HepG2 (cell line): ENCODE results near the gene TSPAN3. TPM values are rescaled to one million over a fixed set of nuclear protein-coding genes. Genes with fewer than 3 reads are reported as not detected.

Source experiments
- ARNT2 ChIP-seq: sonication (generic); formaldehyde crosslinking; IDR thresholded peaks from 2 replicates; pipeline ENCODE4 v1.8.0; 2022; ENCODE audit warnings: mild to moderate bottlenecking, low read depth, missing genetic modification reagents, moderate library complexity
- FOXJ3 ChIP-seq: sonication (generic); formaldehyde crosslinking; IDR thresholded peaks from 2 replicates; pipeline ENCODE4 v1.4.0; 2020; ENCODE audit warnings: missing genetic modification reagents, mild to moderate bottlenecking, borderline replicate concordance
- HNF4A ChIP-seq: sonication (generic); formaldehyde crosslinking; IDR thresholded peaks from 2 replicates; pipeline ENCODE4 v1.4.0; 2020; ENCODE audit warnings: missing genetic modification reagents
- MATR3 ChIP-seq: sonication (generic); formaldehyde crosslinking; IDR thresholded peaks from 2 replicates; pipeline ENCODE4 v1.4.0; 2020; ENCODE audit warnings: missing genetic modification reagents
- NFYB ChIP-seq: sonication (generic); formaldehyde crosslinking; IDR thresholded peaks from 2 replicates; pipeline ENCODE4 v1.4.0; 2020; ENCODE audit warnings: missing genetic modification reagents
- ZBTB7A ChIP-seq: sonication (generic); formaldehyde crosslinking; IDR thresholded peaks from 2 replicates; pipeline ENCODE4 v1.8.0; 2022; ENCODE audit warnings: mild to moderate bottlenecking, missing genetic modification reagents
- ZNF451 ChIP-seq: sonication (generic); formaldehyde crosslinking; IDR thresholded peaks from 2 replicates; pipeline ENCODE4 v1.5.0; 2020; ENCODE audit warnings: mild to moderate bottlenecking, missing genetic modification reagents
- ZNF501 ChIP-seq: sonication (generic); formaldehyde crosslinking; IDR thresholded peaks from 2 replicates; pipeline ENCODE4 v1.5.1; 2020; ENCODE audit warnings: mild to moderate bottlenecking, moderate library complexity, missing genetic modification reagents
- ZNF720 ChIP-seq: sonication (generic); formaldehyde crosslinking; IDR thresholded peaks from 2 replicates; pipeline ENCODE4 v1.4.0; 2020; ENCODE audit warnings: missing genetic modification reagents
- ZNF749 ChIP-seq: sonication (generic); formaldehyde crosslinking; IDR thresholded peaks from 2 replicates; pipeline ENCODE4 v1.8.0; 2022; ENCODE audit warnings: mild to moderate bottlenecking, missing genetic modification reagents, moderate library complexity, borderline replicate concordance
- ZSCAN9 ChIP-seq: IDR thresholded peaks from 2 replicates; pipeline ENCODE4 v1.6.1; 2016; ENCODE audit warnings: borderline replicate concordance
- polyA plus RNA-seq, 8 experiments: library from polyadenylated mRNA; depleted of rRNA in 3 of 8; stranded (reverse) in 7 of 8; unstranded in 1 of 8; fragments of >200 nt; fragmentation: Illumina TruSeq in 4 of 8; extraction: Trizol in 4 of 8; gene quantifications; 2 replicates each; pipeline versions ENCODE4 v1.2.1 to v1.2.3, GENCODE V29; 2011 to 2016; ENCODE audit warnings: low read depth in 4 of 8, missing spikeins in 1 of 8, mixed read lengths in 1 of 8; ENCODE audit not compliant: insufficient read depth in 1 of 8
- total RNA-seq, 5 experiments: library from RNA; depleted of rRNA; stranded (reverse); fragments of >200 nt; fragmentation: Illumina TruSeq; extraction: Trizol; gene quantifications; 2 replicates each; pipeline ENCODE4 v1.2.3, GENCODE V29; 2016; ENCODE audit warnings: low read depth in 1 of 5
- TF ChIP-seq, protein P1 (sequence below): IDR thresholded peaks from 2 replicates; pipeline ENCODE4 v1.6.1; 2016; ENCODE audit warnings: low read depth, control low read depth
- TF ChIP-seq, protein P2 (sequence below): sonication (generic); formaldehyde crosslinking; IDR thresholded peaks from 2 replicates; pipeline ENCODE4 v1.4.0; 2020; ENCODE audit warnings: missing genetic modification reagents, mild to moderate bottlenecking, borderline replicate concordance
- TF ChIP-seq, protein P3 (sequence below): sonication (generic); formaldehyde crosslinking; IDR thresholded peaks from 2 replicates; pipeline ENCODE4 v1.9.0; 2021; ENCODE audit warnings: mild to moderate bottlenecking, missing genetic modification reagents
- TF ChIP-seq, protein P4 (sequence below): sonication (generic); formaldehyde crosslinking; IDR thresholded peaks from 2 replicates; pipeline ENCODE4 v1.9.0; 2021; ENCODE audit warnings: missing genetic modification reagents, borderline replicate concordance

TSPAN3 gene
- total and polyA plus RNA-seq, 2 of the 13 experiments (the other 11 are each of a cell fraction or from before 2014, with no cell fraction given): 167 to 170 TPM

DNA sequence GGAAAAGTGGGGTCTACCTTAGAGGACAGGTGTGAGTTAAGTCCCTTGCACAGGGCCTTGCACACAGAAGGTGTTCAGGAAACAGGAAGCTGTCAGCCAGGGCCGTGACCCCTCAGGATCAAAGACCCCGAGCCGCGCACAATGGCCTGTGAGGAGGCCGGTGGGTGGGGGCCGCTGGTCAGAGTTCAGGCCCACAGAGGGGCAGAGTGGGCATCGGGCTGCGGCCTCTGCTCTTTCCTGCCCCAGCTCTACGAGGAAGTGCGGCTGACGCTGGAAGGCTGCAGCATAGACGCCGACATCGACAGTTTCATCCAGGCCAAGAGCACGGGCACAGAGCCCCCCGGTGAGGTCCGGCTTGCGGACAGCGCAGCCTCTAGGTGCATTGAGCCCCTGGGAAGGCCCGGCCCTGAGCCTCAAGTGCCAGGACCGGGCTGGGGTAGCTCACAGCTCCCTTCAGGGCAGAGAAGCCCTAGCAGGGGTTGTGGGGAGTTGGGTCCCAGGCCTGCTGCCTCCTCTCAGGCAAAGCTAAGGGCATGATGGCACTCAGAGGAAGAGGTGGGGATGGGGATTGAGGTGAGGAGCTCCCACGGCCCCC lies 38.8 kb downstream of the TSPAN3 start (continued):
- TF ChIP-seq, protein P1, sequence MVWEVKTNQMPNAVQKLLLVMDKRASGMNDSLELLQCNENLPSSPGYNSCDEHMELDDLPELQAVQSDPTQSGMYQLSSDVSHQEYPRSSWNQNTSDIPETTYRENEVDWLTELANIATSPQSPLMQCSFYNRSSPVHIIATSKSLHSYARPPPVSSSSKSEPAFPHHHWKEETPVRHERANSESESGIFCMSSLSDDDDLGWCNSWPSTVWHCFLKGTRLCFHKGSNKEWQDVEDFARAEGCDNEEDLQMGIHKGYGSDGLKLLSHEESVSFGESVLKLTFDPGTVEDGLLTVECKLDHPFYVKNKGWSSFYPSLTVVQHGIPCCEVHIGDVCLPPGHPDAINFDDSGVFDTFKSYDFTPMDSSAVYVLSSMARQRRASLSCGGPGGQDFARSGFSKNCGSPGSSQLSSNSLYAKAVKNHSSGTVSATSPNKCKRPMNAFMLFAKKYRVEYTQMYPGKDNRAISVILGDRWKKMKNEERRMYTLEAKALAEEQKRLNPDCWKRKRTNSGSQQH (CRISPR knock-in tag): peak; percentile 68; the same call in 1 of the 2 replicates
- 0 out of 2 replicates have a peak, but pooled peaks have one; percentile 44 for TF ChIP-seq ZBTB7A
- no peak for TF ChIP-seq ZNF720 (CRISPR knock-in tag)
- peak; percentile 77; the same call in 1 of the 2 replicates for TF ChIP-seq ARNT2
- TF ChIP-seq ZNF501 (CRISPR knock-in tag): peak; percentile 81
- no peak; the same call in 1 of the 2 replicates for TF ChIP-seq ZNF451
- no peak for TF ChIP-seq MATR3 (CRISPR knock-in tag)
- TF ChIP-seq, protein P2, sequence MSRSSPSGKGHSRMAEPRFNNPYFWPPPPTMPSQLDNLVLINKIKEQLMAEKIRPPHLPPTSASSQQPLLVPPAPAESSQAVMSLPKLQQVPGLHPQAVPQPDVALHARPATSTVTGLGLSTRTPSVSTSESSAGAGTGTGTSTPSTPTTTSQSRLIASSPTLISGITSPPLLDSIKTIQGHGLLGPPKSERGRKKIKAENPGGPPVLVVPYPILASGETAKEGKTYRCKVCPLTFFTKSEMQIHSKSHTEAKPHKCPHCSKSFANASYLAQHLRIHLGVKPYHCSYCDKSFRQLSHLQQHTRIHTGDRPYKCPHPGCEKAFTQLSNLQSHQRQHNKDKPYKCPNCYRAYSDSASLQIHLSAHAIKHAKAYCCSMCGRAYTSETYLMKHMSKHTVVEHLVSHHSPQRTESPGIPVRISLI (CRISPR knock-in tag): no peak
- TF ChIP-seq, protein P3, sequence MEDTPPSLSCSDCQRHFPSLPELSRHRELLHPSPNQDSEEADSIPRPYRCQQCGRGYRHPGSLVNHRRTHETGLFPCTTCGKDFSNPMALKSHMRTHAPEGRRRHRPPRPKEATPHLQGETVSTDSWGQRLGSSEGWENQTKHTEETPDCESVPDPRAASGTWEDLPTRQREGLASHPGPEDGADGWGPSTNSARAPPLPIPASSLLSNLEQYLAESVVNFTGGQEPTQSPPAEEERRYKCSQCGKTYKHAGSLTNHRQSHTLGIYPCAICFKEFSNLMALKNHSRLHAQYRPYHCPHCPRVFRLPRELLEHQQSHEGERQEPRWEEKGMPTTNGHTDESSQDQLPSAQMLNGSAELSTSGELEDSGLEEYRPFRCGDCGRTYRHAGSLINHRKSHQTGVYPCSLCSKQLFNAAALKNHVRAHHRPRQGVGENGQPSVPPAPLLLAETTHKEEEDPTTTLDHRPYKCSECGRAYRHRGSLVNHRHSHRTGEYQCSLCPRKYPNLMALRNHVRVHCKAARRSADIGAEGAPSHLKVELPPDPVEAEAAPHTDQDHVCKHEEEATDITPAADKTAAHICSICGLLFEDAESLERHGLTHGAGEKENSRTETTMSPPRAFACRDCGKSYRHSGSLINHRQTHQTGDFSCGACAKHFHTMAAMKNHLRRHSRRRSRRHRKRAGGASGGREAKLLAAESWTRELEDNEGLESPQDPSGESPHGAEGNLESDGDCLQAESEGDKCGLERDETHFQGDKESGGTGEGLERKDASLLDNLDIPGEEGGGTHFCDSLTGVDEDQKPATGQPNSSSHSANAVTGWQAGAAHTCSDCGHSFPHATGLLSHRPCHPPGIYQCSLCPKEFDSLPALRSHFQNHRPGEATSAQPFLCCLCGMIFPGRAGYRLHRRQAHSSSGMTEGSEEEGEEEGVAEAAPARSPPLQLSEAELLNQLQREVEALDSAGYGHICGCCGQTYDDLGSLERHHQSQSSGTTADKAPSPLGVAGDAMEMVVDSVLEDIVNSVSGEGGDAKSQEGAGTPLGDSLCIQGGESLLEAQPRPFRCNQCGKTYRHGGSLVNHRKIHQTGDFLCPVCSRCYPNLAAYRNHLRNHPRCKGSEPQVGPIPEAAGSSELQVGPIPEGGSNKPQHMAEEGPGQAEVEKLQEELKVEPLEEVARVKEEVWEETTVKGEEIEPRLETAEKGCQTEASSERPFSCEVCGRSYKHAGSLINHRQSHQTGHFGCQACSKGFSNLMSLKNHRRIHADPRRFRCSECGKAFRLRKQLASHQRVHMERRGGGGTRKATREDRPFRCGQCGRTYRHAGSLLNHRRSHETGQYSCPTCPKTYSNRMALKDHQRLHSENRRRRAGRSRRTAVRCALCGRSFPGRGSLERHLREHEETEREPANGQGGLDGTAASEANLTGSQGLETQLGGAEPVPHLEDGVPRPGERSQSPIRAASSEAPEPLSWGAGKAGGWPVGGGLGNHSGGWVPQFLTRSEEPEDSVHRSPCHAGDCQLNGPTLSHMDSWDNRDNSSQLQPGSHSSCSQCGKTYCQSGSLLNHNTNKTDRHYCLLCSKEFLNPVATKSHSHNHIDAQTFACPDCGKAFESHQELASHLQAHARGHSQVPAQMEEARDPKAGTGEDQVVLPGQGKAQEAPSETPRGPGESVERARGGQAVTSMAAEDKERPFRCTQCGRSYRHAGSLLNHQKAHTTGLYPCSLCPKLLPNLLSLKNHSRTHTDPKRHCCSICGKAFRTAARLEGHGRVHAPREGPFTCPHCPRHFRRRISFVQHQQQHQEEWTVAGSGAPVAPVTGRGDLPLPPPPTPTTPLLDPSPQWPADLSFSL (CRISPR knock-in tag): no peak
- TF ChIP-seq ZSCAN9 (CRISPR knock-in tag): no peak; the same call in 1 of the 2 replicates
- TF ChIP-seq FOXJ3 (CRISPR knock-in tag): no peak
- TF ChIP-seq NFYB: 0 out of 2 replicates have a peak, but pooled peaks have one; percentile 8
- TF ChIP-seq, protein P4, sequence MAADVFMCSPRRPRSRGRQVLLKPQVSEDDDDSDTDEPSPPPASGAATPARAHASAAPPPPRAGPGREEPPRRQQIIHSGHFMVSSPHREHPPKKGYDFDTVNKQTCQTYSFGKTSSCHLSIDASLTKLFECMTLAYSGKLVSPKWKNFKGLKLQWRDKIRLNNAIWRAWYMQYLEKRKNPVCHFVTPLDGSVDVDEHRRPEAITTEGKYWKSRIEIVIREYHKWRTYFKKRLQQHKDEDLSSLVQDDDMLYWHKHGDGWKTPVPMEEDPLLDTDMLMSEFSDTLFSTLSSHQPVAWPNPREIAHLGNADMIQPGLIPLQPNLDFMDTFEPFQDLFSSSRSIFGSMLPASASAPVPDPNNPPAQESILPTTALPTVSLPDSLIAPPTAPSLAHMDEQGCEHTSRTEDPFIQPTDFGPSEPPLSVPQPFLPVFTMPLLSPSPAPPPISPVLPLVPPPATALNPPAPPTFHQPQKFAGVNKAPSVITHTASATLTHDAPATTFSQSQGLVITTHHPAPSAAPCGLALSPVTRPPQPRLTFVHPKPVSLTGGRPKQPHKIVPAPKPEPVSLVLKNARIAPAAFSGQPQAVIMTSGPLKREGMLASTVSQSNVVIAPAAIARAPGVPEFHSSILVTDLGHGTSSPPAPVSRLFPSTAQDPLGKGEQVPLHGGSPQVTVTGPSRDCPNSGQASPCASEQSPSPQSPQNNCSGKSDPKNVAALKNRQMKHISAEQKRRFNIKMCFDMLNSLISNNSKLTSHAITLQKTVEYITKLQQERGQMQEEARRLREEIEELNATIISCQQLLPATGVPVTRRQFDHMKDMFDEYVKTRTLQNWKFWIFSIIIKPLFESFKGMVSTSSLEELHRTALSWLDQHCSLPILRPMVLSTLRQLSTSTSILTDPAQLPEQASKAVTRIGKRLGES: no peak
- TF ChIP-seq HNF4A (CRISPR knock-in tag): peak; percentile 89
- TF ChIP-seq ZNF749: no peak
